C1 segment of cervical spinal cord (tissue), 14 donors: Measurements from ENCODE around the gene TMEM158.

Source experiments
- DNase-seq, 14 donors: peaks; one replicate each; lab custom pipeline; 2025; lab: John Stamatoyannopoulos, UW

The TMEM158 gene

GRCh38 chr3:45204136-45204535 is 22.0 kb downstream of the TMEM158 start:
- DNase-seq: no peak

DNA sequence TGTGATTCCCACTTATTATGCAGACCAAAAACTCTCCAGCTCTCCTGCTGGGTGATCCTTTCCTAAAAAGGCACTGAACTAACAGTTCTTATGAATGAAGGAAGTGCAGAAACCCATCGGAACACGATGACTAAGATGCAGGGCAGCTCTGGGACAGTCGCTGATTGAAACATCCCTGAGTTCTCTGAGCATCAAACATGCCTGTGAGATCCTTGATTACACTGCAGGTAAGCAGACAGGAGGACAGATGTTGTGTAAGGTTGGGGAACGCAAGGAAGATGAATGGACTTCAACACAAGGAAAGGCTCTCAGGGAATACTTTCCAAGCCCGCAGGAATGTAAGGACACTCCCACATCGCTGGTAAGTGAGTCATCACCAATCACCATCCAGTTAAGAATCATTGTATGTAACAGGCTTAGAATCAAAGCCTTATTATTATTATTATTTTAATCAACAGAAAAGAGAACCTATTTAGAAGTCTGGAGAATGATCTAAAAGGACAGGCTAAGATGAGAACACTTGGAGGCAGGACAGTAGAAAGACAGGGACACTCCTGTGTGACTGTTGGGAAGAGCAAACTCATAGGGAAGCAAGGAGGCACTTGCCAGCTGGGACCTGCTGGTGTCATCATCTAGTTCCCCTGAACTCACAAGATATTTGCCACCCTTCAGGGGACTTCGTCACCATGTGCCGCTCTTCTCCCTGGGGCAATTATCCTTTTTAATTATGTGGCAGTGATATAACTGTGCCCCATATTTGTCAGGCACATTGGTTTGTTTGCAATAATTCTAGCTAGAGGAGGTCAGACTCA is 26.0 kb downstream of the TMEM158 start:
- DNase-seq: no peak

GRCh38 chr3:45198264-45199260 is 27.5 kb downstream of the TMEM158 start:
- no peak for DNase-seq

DNA sequence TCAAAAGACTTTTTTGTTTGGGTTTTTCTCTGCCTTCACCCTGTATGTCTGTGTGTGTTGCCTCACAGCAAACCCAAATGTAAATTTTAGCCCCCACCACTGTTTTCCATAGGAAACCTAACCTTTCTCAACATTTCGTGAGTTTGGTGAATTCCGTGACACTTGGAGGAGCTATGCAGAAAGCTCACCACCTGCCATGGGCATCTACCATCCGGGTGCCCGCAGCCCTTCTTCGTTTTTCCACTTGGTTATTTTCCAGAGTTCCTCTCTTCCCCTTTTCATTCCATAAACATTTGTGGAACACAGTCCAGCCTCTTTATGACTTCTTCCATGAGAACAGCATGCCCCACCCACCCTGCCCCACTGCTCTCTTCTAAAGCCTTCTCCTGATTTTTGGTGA is 31.3 kb downstream of the TMEM158 start:
- DNase-seq: no peak

- no peak for DNase-seq
Measured at GRCh38 chr3:45191924-45192417, 34.1 kb downstream of the TMEM158 start.

DNA sequence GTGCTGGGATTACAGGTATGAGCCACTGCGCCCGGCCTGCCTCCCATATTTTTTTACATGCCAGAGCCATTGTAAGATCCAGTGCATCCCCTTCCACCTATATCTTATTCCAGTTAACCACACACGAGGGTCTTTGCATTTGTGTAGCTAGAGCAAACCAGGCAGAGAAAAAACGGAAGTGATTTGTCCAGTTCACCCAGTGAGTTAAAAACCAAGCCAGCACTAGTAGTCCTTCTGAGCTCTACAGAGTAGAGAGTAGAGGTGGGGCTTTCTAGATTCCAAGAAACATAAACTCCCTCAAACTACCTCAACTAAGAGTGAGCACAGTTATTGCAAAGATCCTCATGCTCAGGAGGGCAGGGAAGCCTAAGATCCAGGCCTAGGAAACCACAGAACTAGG is 34.7 kb downstream of the TMEM158 start:
- no peak for DNase-seq

DNA sequence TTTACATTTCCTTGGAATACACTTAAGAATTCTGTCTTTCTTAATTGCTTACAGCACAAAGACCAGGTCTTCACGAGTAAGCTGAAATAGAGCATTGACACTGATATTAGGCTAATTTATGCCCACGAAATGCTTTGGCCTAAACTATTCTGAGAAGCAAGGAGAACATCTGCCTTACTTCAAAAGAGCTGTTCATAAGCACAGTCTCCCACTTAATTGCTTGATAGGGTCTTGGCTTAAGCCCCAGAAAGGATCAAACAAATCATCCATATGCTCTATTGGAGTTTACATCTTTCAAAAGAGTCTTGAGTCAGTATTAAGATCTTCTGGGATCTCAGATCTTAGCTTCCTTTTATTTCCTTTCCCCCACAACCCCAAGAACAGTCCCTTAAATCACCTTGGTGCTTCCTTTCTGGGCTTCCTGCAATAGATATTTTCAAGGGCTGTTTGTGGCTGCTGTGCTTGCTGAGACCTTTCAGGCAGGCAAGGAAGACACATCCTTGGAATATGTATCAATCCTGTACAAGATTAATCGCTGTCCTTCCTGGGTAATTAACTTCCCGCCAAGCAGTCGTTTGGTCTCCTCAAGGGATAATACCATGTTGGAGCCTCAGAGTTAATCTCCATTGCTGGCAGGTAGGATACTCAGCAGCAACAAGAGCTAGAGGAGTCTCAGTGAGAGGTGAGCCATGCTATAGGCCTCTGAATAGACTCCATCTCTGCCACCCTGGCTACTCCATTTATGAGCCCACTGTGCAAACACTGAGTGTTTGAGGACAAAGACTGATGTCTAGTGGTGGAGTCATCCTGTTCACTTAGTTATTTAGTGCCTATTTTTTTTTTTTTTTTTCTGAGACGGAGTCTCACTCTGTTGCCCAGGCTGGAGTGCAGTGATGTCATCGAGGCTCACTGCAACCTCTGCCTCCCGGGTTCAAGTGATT is 37.1 kb downstream of the TMEM158 start:
- DNase-seq: no peak

GRCh38 chr3:45187694-45188141 is 38.4 kb downstream of the TMEM158 start:
- DNase-seq: no peak

DNA sequence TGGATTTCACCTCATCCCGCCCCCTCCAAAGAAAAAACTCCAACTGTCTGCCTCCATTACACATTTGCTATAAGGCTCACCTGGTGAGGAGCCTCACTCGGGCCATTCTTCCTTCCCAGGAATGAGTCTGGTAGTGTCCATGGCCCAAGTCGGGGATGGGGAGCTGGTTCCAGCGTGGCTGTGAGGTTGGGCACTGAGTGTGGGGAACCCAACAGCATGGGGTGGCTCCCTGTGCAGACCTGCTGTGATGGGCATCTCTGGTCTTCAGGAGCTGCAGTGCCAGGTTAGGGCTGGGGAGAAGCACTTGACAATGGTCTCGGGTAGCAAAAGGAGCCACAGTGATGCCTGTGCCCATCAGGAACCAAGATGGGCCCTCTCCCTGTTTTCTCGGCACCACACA is 39.2 kb downstream of the TMEM158 start:
- DNase-seq: no peak

DNA sequence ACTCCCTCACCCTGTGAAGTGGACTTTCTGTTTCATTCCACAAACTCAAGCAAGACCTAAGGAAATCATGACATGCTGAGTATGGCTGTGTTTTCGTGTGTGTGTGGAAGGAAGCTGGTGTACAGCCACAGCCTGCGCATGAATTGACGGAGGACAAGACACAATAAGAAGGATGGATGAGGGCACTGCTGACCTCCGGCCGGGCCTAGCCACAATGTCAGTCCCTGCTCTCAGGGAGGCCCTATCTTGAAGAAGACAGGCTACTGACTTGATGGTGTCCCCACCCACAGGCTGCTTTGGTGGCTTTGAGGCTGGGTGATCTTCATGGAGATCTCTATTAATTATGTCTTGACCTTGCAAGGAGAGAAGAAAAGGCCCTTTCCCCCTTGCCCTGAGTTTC is 40.6 kb downstream of the TMEM158 start:
- DNase-seq: no peak

- DNase-seq: no peak
Measured at GRCh38 chr3:45185052-45185451, 41.0 kb downstream of the TMEM158 start.

- no peak for DNase-seq
Measured at GRCh38 chr3:45183872-45184262, 42.2 kb downstream of the TMEM158 start.

GRCh38 chr3:45182915-45183871 is 42.9 kb downstream of the TMEM158 start:
- no peak for DNase-seq

DNA sequence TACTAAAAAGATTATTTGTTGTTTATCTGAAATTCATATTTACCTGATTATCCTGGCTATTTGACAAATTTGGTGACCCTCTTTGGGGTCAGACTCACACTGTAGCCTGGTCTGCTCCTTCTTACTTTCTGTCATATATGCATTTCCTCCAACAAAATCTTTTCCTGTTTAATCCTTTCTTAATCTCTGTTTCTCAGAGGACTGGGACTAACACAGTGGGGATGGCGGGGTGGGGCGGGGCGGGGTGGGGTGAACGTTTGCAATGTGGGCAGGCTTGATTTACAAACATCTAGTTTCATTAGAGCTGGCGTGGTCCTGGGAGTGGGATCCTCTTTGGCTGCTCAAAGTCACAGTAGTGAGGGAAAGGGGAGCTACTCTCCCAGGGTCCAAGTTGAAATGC is 44.6 kb downstream of the TMEM158 start:
- no peak for DNase-seq

GRCh38 chr3:45180899-45181298 is 45.2 kb downstream of the TMEM158 start:
- DNase-seq: no peak

GRCh38 chr3:45180051-45180450 is 46.0 kb downstream of the TMEM158 start:
- no peak for DNase-seq

- no peak for DNase-seq
Measured at GRCh38 chr3:45179163-45179562, 46.9 kb downstream of the TMEM158 start.

DNA sequence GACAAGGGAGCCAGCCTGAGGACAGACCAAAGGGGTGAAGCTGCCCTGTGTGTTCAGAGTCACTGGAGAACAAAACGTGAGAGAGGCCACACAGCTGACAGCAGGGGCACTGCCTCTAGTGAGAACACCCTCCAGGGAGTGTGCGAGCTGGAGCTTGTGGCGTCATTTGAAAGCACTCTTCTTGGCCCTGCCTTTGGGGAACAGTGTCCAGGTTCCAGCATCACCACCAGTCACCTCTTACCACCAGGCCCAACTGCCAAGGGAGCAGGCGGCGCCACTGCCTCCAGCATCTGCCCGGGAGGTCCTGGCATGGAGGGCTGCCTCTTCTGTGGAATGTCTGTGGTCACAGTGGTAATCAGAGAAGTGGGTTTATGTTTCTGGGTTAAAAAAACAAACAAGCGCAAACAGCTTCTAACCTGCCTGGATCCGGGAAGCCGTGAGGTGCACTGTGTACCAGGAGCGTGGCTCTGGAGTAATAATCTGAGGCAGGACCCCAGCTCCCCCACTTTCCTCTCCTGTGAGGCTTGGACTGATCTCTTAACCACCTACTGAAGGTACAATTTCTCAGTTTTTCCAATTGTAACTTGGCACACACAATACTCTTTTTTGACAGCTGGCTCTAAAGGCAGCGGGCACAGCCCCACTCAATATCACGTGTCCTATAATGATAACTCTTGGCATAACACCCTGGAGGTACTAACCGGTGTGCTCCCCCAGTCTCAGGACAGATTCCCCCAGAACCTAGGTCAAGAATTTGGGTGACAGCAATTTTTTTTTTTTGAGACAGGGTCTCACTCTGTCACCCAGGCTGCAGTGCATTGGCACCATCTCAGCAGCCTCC is 47.7 kb downstream of the TMEM158 start:
- DNase-seq: no peak

DNA sequence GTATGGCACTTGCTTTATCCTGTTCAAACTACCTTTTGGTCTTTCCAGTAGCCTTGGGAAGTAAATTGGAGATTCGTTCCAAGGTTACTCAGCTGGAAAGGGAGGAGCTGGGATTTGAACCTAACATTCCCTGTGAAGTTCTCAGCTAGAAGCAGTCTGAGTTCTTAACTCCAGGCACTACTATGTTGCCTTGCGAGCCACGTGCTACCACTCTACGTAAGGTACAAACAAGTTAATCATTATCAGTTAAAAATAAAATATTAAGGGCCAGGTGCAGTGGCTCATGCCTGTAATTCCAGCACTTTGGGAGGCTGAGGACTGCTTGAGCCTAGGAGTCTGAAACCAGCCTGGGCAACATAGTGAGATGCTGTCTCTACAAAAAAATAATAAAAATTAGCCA is 49.2 kb downstream of the TMEM158 start:
- DNase-seq: no peak
